ENCODE data around the gene CPA4. TPM values are rescaled to one million over a fixed set of nuclear protein-coding genes. Genes with fewer than 3 reads are reported as not detected.
A peak's percentile ranks its signal among the peaks of the same experiment; 100 is the strongest.

Gene CPA4
- total RNA-seq, 2 donors from 2014 or later, result not detected

- H3K4me1 ChIP-seq (ENCODE audit: control insufficient read depth in 1 of 2, low read depth in 2 of 2), result peaks cover 6 to 20% of the 10 kb centered on the region in 2 donors
- no peak overlapping the region for H3K4me3 ChIP-seq
- ATAC-seq (ENCODE audit: insufficient number of reproducible peaks, low FRiP score, low read depth) (no peak), DNase-seq (ENCODE audit: low spot score) (no peak)
- H3K27me3 ChIP-seq (replicated peaks; ENCODE audit: insufficient read depth), result no peaks in the 10 kb centered on the region
- no peaks in the 10 kb centered on the region for H3K36me3 ChIP-seq
- TF ChIP-seq CTCF (IDR thresholded peaks at IDR 0.05), result no peak
- H3K27ac ChIP-seq, result no peak overlapping the region
- no peaks in the 10 kb centered on the region for H3K9me3 ChIP-seq
Observed at GRCh38 chr7:130268463-130269317, 24.3 kb upstream of the CPA4 start.

- TF ChIP-seq CTCF (IDR thresholded peaks at IDR 0.05), result no peak
- no peak for ATAC-seq (ENCODE audit: insufficient number of reproducible peaks, low FRiP score, low read depth)
- DNase-seq (ENCODE audit: low spot score), result no peak
Observed at GRCh38 chr7:130269318-130269694, 23.7 kb upstream of the CPA4 start.

GRCh38 chr7:130270947-130271800 is 21.8 kb upstream of the CPA4 start:
- peaks cover 15 to 40% of the 10 kb centered on the region in 2 donors for H3K4me1 ChIP-seq (ENCODE audit: control insufficient read depth in 1 of 2, low read depth in 2 of 2)
- H3K27me3 ChIP-seq (replicated peaks; ENCODE audit: insufficient read depth), result no peaks in the 10 kb centered on the region
- no peaks in the 10 kb centered on the region for H3K9me3 ChIP-seq
- H3K27ac ChIP-seq, result no peak overlapping the region
- DNase-seq (ENCODE audit: low spot score) (no peak), ATAC-seq (ENCODE audit: insufficient number of reproducible peaks, low FRiP score, low read depth) (no peak)
- TF ChIP-seq CTCF (IDR thresholded peaks at IDR 0.05), result no peak
- no peaks in the 10 kb centered on the region for H3K36me3 ChIP-seq
- no peak overlapping the region for H3K4me3 ChIP-seq

More at GRCh38 chr7:130269318-130269694, 23.7 kb upstream of the CPA4 start:
- H3K36me3 ChIP-seq, result no peaks in the 10 kb centered on the region
- no peaks in the 10 kb centered on the region for H3K27me3 ChIP-seq (replicated peaks; ENCODE audit: insufficient read depth)
- H3K4me3 ChIP-seq, result no peak overlapping the region
- peaks cover 10 to 26% of the 10 kb centered on the region in 2 donors for H3K4me1 ChIP-seq (ENCODE audit: control insufficient read depth in 1 of 2, low read depth in 2 of 2)
- H3K9me3 ChIP-seq, result no peaks in the 10 kb centered on the region
- no peak overlapping the region for H3K27ac ChIP-seq

- no peak for TF ChIP-seq CTCF (IDR thresholded peaks at IDR 0.05)
- Histone ChIP-seq H3K27ac (no peak overlapping the region), H3K36me3 (no peaks in the 10 kb centered on the region), H3K4me1 (ENCODE audit: control insufficient read depth in 1 of 2, low read depth in 2 of 2) (peaks cover 15 to 40% of the 10 kb centered on the region in 2 donors), H3K4me3 (peak overlapping the region; percentile 70), H3K27me3 (replicated peaks; ENCODE audit: insufficient read depth) (no peaks in the 10 kb centered on the region), H3K9me3 (no peaks in the 10 kb centered on the region)
- ATAC-seq (ENCODE audit: insufficient number of reproducible peaks, low FRiP score, low read depth), result no peak
- no peak for DNase-seq (ENCODE audit: low spot score)
Observed at GRCh38 chr7:130272381-130273080, 20.4 kb upstream of the CPA4 start.
